Measurements from ENCODE around the gene CCDC28A.

- TF ChIP-seq POLR2A (IDR thresholded peaks at IDR 0.05; ENCODE audit: low read depth, low read length) (no peak), CTCF (conservative IDR thresholded peaks at IDR 0.05; ENCODE audit: low read depth, low read length) (no peak), MAFK (IDR thresholded peaks at IDR 0.05; ENCODE audit: low read depth, low read length) (no peak), RAD21 (IDR thresholded peaks at IDR 0.05; ENCODE audit: low read length) (no peak), CEBPB (IDR thresholded peaks at IDR 0.05; ENCODE audit: low read depth, low read length) (no peak), RFX5 (IDR thresholded peaks at IDR 0.05; ENCODE audit: low read depth, low read length) (no peak), NFE2L2 (IDR thresholded peaks at IDR 0.05; ENCODE audit: low read depth, low read length) (no peak), RCOR1 (IDR thresholded peaks at IDR 0.05; ENCODE audit: insufficient replicate concordance, low read length) (no peak), BHLHE40 (IDR thresholded peaks at IDR 0.05; ENCODE audit: low read depth, low read length) (no peak), MXI1 (IDR thresholded peaks at IDR 0.05; ENCODE audit: borderline replicate concordance, low read depth, low read length) (no peak), FOS (IDR thresholded peaks at IDR 0.05; ENCODE audit: low read depth, low read length) (no peak)
- TF ChIP-seq, protein P1, sequence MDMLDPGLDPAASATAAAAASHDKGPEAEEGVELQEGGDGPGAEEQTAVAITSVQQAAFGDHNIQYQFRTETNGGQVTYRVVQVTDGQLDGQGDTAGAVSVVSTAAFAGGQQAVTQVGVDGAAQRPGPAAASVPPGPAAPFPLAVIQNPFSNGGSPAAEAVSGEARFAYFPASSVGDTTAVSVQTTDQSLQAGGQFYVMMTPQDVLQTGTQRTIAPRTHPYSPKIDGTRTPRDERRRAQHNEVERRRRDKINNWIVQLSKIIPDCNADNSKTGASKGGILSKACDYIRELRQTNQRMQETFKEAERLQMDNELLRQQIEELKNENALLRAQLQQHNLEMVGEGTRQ (IDR thresholded peaks at IDR 0.05; ENCODE audit: low read depth, low read length) = no peak
Observed at GRCh38 chr6:138824482-138825144, 51.0 kb downstream of the CCDC28A start.
